Embryonic facial prominence (tissue), 1 donor: ENCODE data around the gene HLA-DMB.

Experiments
- DNase-seq: peaks from one replicate; pipeline ENCODE4 v3.0.0-alpha.2; 2016; ENCODE audit errors: extremely low spot score

HLA-DMB gene

GRCh38 chr6:32971581-32972352 is 30.9 kb upstream of the HLA-DMB start:
- peak; percentile 99 for DNase-seq

GRCh38 chr6:32971242-32971580 is 30.4 kb upstream of the HLA-DMB start:
- no peak for DNase-seq

GRCh38 chr6:32970413-32971241 is 29.8 kb upstream of the HLA-DMB start:
- peak; percentile 71 for DNase-seq

- peak; percentile 88 for DNase-seq
Measured at GRCh38 chr6:32969685-32970412, 29.0 kb upstream of the HLA-DMB start.

GRCh38 chr6:32968867-32969684 is 28.2 kb upstream of the HLA-DMB start:
- DNase-seq = peak; percentile 82

- peak; percentile 96 for DNase-seq
Measured at GRCh38 chr6:32968093-32968866, 27.5 kb upstream of the HLA-DMB start, which contains the start of gene BRD2. BRD2 (plus strand) TSS chr6:32968594; CDS start chr6:32972899, 4,305 bp downstream.

GRCh38 chr6:32967151-32968091 is 26.6 kb upstream of the HLA-DMB start:
- no peak for DNase-seq

GRCh38 chr6:32964776-32965175 is 23.9 kb upstream of the HLA-DMB start:
- DNase-seq = no peak

- no peak for DNase-seq
Measured at GRCh38 chr6:32963866-32964265, 23.0 kb upstream of the HLA-DMB start.

GRCh38 chr6:32962213-32962826 is 21.5 kb upstream of the HLA-DMB start:
- DNase-seq = no peak

- DNase-seq = no peak
Measured at GRCh38 chr6:32960563-32960962, 19.7 kb upstream of the HLA-DMB start.

- no peak for DNase-seq
Measured at GRCh38 chr6:32956176-32956575, 15.3 kb upstream of the HLA-DMB start.

- DNase-seq = no peak
Measured at GRCh38 chr6:32954986-32955802, 14.4 kb upstream of the HLA-DMB start.

- no peak for DNase-seq
Measured at GRCh38 chr6:32954267-32954666, 13.4 kb upstream of the HLA-DMB start.

- no peak for DNase-seq
Measured at GRCh38 chr6:32953775-32954174, 12.9 kb upstream of the HLA-DMB start.

GRCh38 chr6:32952817-32953739 is 12.2 kb upstream of the HLA-DMB start, which contains the start of gene HLA-DMA:
HLA-DMA (minus strand) TSS chr6:32953097; CDS start chr6:32953036, 61 bp downstream.
- DNase-seq = no peak

GRCh38 chr6:32950449-32950848 is 9.6 kb upstream of the HLA-DMB start:
- DNase-seq = no peak
